ENCODE results near the gene HS3ST2.

HS3ST2 gene

DNA sequence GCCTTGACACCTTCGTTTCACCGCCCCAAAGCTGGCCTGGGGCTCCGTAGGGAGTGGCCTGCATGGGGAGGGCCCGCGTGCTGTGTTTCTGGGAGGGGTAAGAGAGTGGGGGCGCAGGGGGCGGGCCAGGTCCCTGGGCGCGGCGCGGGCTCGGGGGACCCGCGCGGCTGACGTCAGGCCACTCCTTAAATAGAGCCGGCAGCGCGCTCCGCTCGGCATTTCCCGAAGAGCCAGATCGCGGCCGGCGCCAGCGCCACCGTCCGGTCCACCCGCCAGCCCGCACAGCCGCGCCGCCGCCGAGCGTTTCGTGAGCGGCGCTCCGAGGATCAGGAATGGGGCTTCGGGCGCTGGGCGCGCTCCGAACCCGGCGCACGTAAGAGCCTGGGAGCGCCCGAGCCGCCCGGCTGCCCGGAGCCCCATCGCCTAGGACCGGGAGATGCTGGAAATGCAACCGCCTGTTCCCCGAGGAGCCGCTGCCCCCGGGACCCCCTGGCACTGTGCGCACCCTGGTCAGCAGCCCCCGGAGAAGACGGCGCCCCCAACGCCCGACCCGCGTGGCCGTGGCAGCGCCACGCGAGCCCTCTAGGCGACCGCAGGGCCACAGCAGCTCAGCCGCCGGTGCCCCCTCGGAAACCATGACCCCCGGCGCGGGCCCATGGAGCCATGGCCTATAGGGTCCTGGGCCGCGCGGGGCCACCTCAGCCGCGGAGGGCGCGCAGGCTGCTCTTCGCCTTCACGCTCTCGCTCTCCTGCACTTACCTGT is at the start of gene HS3ST2:
TSS of gene HS3ST2 (plus strand) at position 215 of the 763 bp plus-strand sequence. CDS start at position 664, 449 bp downstream.
- no peak for DNase-seq (ENCODE audit: low read depth)

DNA sequence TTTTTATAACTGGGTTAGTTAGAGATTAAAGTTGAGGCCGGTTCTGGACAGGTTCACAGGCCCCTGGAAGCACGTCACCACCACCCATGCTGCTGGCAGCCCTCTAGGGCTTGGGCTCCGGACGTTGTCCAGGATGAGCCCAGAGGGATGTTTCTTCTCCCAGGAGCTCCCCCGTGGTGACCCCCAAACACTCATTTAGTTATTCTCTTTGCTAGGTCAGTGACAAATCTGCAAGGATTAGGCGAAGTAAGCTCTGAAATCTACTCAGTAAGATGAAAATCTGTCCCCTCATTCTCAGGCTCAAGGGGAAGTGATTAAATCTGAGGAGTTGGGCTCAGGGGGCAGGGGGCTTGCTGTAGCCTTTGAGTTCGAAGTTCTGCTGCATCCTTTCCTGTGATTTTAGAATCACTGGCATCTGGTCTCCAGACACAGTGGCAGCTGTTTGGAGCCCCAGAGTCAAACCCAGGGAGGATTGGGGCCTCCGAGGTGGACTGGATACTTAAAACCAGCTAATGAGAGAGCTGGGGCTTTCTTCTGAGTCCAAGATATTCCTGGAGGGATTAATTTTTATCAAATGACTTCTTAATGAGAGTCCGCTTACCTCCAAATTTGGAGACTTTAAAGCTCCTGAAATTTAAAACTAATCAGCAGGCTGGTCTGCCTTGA is 49.2 kb upstream of the HS3ST2 start:
- DNase-seq (ENCODE audit: low read depth) = no peak

DNA sequence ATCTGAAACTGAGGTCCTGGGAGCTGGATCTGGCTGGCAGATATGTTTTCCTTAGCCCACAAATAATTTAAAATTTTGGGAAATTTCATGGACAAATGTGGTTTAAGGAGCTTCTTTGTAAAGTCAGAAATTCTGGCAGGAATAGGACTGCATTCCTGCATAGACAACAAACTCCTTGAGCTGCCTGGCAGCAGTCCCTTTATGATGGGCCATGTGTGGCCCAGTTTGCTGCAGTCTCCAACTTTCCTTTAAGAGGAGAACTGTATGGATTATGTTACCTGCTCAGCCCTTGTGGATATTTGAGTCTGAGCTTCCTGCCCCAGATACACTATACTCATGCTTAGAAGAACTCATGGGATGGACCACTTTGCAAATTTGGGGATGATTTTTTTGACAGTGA is 48.5 kb upstream of the HS3ST2 start:
- no peak for DNase-seq (ENCODE audit: low read depth)

DNA sequence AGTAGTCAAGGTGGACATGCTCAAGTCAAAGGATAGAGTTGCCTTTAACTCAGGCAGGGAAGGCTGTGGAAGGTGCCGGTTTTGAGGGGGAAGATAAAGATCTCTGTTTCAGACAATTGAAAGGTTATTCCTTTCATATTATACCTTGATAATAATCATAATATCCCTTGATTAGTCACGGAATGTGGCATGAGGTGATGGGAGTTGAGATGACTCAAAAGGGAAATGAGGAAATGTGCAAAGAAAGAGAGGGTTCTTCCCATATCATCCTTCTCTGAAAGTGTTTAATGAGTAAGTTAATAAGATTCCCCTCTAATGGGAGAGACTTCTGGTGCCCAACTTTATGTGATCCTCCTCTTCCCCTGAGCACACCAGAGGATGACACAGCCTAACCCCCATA is 43.1 kb upstream of the HS3ST2 start:
- DNase-seq (ENCODE audit: low read depth) = no peak

DNA sequence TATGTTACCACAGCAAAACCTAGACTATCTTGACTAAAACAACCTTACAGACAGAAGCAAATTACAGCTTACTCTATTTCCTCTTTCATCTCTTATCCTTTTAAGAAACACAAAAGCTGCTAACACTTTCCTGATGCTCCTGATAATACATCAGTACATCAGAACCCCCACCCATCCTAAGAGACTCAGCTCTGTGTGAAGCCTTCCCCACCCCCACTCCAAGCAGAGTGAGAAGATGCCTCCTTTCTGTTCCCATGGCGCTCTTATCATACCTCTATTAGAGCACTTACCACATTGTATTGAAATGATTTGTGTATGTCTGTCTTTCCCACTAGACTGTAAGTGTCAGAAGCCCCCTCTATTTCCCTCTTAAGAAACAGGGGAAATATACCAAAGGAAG is 42.4 kb upstream of the HS3ST2 start:
- no peak for DNase-seq (ENCODE audit: low read depth)

DNA sequence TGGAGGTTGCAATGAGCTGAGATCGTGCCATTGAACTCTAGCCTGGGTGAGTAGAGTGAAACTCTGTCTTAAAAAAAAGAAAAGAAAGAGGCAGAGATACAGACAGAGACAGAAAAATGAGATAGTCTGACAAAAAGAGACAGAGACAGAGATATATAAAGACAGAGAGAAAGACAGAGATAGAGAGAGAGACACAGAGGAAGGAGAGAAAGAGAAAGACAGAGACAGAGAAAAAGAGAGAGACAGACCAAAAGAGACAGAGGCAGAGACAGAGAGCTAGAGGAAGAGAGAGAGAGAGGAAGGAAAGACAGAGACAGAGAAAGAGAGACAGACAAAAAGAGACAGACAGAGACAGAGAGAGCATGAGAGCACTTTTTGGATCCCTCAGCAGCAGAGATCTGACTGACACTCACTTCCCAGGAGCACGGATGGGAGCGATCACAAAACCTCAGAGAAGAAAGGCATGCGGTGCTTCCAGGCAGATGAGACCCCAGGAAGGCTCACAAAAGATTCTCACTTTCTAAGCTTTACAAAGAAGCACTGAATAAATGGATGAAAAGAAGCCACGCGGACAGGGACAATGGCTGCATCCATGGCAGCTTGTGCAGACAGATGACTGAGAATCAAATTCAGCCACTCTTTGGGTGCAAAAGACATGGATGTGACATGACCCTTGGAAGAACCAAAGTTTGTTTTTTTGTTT is 38.6 kb upstream of the HS3ST2 start:
- DNase-seq (ENCODE audit: low read depth) = no peak

DNA sequence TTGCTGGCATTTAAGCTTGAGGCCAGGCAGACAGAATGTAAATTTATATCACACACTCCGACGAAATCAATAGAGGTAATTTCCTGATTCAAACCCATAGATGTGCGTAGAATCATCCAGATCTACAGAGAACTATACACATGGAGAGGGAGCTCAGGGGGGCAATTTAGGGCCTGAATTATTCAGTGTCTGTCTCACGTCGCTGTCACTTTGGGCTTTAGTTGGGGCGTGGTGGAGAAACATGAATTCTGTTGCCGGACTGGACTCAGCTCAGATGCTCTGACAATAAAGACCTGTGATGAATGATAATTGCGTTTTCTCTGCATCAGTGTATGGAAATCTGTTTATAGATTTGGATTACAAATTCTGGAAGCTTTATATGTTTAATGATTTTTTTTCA is 32.5 kb upstream of the HS3ST2 start:
- no peak for DNase-seq (ENCODE audit: low read depth)

DNA sequence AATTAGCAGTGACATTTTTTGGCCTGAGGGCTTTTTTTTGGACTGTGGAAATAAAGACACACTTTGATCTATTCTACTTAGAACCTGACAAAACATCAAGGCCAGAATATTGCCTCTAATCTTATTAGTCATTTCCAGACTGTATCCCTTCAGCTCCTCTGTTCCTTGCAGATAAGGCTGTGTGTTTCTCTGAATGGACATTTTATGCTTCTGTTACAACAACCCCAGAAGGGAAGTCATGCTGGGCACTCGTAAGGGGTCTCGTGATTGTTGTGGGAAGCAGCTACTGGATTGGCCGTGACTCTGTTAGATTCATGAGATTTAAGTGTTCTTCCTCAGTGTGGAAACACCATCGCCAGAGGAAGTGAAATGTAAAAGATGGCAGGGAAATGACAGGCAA is 31.6 kb upstream of the HS3ST2 start:
- no peak for DNase-seq (ENCODE audit: low read depth)

DNA sequence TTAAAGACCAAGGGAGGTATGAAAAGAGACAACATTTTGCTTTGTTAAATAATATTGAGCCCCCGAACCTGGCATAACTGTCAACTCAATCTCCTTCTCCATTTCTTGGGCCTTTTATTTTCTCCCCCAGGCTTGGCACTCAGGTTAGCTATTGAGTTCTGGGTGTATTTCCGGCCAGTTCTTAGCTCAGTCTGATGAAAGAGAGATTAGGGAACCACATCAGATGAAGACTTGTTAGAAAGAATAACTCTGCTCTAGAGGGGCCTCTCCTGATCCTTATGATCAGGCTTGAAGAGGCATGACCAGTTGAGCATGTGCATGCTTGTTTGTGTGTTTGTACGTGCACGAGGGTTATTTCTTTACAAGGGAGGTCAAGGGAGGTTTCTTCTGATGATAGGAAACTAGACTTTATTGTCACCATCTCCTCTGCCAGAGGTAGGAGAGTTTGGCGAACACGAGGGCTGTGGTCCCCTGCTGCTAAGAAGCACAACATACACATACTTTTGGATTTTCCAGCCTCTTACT is 29.2 kb upstream of the HS3ST2 start:
- no peak for DNase-seq (ENCODE audit: low read depth)

DNA sequence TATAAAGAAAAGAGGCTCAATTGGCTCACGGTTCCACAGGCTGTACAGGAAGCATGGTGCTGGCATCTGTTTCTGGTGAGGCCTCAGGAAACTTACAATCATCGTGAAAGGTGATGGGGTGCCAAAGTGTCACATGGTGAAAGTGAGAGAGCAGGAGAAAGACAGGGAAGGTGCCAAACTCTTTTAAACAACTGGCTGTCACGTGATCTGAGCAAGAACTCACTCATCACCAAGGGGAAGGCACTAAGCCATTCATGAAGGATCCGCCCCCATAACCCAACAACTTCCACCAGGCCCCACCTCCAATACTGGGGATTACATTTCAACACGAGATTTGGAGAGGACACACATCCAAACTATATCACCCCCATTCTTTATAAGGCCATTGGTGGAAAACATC is 28.4 kb upstream of the HS3ST2 start:
- no peak for DNase-seq (ENCODE audit: low read depth)

DNA sequence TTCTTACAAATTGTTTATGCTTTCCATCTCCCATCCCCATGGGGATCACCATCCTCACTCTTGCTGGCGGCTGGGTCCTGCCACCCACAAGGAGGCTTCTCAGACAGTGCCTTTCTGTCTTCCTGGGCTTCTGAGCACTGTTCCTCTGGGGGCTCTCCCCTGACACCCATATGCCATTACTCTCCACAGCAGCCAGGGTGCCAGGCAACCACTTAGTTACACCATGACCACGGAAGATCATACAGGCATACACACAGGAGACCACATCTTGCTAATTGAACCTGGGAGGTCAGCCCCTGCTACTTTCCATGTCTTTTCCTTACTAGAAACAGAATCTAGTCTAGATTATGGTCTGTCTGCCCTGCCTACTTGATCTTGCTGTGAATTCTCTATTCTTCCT is 27.7 kb upstream of the HS3ST2 start:
- DNase-seq (ENCODE audit: low read depth) = no peak

DNA sequence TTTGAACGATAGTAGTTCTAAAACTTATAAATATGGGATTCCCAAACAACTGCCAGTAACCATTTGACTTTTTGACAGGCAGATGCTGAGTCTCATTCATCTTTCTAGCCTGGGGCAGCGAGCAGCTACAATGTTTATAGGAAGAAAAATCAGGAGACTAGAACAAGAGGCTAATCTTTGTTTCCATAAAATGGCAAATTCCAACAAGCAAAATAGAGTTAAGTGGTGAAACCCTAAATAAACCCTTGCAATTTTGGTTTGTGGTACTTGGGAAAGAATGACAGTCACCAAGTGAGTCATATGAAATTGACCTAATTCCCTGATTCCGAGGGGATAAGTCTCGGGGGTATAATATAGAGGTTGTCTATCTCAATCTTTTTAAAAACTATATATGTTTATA is 27.3 kb upstream of the HS3ST2 start:
- no peak for DNase-seq (ENCODE audit: low read depth)

DNA sequence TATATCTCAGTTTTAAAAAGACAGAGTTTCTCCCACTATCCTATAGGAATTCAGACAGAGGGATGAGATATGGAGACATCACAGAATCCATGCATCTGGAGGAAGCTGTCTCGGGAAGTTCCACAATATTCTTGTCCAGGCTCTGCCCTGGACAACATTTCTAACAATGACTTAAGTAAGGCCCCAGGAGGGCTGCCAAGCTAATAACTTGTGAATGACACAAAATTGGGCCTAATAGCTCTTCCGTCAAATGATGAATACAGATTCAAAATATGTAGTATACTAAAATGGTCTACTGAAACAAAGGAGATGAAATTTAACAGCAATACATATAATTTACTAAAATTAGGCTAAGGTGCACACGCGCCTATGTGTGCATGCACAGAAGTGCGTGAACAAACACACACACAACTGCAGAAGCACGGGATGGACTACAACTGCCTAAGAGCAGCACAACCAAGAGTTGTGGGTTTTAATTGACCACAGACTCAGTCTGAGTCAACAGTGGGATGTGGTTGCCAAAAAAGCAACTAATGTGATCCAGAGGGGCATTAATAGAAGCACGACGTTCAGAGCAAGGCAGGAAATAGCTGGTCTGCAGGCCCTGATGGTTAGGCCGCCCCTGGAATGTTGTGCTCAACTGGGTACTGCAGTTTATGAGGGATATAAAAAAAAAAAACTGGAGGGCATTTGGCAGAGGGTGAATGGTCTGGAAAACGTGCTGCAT is 26.3 kb upstream of the HS3ST2 start:
- DNase-seq (ENCODE audit: low read depth) = no peak

DNA sequence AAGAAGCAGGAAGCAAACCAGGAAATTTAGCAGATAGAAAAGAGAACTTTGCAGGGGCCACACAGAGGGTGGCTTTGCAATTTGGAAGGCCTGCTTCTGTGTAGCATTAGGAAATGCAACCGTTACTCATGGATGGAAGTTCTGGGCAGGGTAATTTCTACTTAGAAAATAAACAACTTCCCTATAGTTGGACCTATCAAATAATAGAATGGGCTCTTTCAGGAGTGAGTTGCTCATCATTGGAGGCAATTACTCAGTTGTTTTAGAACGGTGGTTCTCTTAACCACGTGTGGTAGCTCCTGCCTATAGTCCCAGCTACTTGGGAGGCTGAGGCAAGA is 25.8 kb upstream of the HS3ST2 start:
- no peak for DNase-seq (ENCODE audit: low read depth)

DNA sequence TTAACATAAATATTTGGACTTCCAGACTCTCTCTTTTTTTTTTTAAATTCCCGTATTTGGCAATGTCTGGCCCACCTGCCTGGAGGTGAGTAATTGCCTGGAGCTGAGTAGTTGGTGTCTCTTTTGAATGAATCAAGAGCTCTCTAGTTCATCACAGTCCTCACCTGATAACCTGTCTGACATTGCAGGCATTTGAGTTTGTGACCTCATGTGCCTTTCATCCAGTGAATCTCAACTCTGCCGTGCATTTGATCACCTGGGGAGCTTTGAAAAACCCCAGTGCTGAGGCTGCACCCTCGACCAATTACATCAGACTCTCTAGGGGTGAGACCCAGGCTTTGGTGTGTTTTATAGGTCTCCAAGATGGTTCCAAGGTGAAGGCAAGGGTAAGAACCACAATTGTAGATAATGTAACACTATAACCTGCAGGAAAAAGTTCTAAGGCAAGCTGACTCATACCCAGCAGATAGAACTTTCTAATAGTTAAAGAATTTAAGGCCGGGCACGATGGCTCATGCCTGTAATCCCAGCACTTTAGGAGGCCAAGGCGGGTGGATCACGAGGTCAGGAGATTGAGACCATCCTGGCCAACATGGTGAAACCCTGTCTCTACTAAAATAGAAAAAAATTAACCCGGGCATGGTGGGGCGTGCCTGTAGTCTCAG is 24.5 kb upstream of the HS3ST2 start:
- no peak for DNase-seq (ENCODE audit: low read depth)

DNA sequence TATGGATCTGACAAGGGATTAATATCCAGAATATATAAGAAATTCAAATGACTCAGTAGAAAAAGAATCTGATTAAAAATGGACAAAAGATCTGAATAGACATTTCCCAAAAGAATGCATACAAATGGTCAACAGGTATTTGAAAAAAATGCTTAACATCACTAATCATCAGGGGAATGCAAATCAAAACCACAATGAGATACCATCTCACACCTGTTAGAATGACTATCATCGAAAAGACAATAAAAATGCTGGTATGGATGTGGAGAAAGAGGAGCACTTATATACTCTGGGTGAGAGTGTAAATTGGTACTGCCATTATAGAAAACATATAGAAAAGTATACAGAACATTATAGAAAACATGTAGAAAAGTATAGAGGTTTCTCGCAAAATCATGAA is 16.4 kb upstream of the HS3ST2 start:
- DNase-seq (ENCODE audit: low read depth) = no peak

DNA sequence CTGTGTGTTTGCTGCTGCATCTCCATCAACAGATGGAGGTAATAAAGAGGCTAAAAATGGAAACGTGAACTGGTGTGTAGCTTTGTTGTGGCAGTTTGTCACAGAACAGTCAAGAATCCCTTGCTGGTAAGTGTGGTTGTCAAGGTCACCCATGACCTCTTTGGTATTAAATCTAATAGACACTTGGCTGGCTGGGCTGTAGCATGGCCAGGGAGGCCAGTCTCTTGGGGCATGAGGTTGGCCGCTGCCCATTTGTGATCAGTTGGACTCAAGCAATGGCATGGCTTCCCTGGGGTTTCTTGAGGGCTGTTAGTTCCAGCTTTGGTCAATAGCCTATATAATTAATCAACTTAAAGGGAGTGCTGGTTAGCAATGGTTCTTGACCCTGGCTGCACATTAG is 14.8 kb upstream of the HS3ST2 start:
- no peak for DNase-seq (ENCODE audit: low read depth)

DNA sequence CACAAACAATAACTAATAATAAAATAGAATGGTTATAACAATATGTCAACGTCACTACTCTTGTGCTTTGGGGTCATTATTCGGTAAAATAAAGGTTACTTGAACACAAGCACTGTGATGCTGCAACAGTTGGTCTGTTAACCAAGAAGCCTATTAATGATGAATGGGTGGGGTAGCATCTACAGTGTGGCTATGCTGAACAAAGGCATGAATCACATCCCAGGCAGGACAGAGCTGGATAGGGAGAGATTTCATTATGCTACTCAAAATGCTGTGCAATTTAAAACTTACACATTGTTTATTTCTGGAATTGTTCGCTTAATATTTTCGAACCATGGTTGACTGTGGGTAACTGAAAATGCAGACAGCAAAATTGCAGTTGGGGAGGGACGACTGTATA is 9.1 kb upstream of the HS3ST2 start:
- no peak for DNase-seq (ENCODE audit: low read depth)

DNA sequence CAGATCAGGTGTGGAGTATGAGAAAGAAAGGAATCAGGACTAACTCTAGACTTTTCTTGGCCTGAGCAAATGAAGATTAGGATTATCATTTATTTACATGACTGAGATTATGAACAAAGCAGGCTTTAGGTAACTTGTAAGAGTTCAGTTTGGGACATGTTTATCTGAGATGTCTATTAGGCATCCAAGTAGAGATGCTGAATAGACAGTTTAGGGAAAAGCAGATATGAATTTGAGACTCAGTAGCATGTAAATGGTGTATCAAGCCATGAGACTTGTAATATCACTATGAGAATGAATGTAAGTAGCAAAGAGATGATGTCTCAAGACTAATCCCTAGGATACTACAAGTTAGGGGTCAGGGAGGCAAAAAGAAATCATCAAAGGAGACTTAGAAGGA is 8.6 kb upstream of the HS3ST2 start:
- DNase-seq (ENCODE audit: low read depth) = no peak

DNA sequence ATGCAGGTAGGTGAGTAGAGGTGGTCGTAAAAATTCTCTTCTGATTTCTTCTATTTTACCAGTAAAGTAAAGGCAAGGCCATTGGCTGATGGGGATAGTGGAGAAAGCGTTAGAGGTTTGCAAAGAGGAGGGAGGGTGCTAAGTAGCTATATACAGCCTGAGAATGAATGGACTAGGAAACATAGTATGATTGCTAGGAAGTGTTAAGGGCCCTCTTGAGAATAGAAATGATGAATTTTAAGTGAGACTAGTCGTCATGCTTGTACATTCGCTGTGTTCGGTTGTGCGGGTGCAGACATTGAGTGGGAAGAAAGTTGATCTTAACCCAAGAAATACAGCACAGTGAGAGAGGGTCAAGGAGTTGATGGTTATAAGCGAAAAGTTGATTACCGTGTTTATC is 7.2 kb upstream of the HS3ST2 start:
- DNase-seq (ENCODE audit: low read depth) = no peak

DNA sequence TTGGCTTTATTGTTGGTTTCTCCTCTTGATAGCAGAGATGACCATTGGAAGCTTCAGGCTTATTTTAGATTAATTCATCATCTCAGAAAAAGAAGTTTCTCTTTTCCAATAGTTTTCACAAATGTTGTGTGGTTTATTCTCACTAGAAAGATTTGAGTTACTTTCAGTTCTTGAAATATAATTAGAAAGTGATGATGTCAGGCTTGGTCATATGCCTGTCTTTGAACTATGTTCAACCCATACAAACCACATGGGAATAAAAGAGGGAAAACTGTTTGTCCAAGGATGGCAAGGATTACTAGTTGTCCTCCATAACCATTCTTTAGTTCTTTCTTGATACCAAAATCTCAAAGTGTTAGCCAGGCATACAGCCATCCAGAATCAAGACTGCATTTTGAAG is 3.7 kb upstream of the HS3ST2 start:
- DNase-seq (ENCODE audit: low read depth) = no peak
